HepG2 (cell line): ENCODE data around the gene COL9A3. TPM values are rescaled to one million over a fixed set of nuclear protein-coding genes. Genes with fewer than 3 reads are reported as not detected.

Experiments used
- ATAC-seq: fragments of 200-7000 bp; cut with Tn5 transposase; 3 replicates; pipeline ENCODE4 v1.9.1; 2020; ENCODE audit warnings: mild to moderate bottlenecking, moderate library complexity
- BruUV-seq: library from RNA; stranded (reverse); fragments of 400-500 nt; replicated peaks from 2 replicates; lab custom pipeline; 2021; lab: Mats Ljungman, UMichigan
- CTCF ChIA-PET: fragments of 300-600 bp; formaldehyde crosslinking; extraction: SDS; loops from one replicate; lab custom pipeline; 2021; ENCODE audit warnings: low total read pairs, inconsistent platforms, low intra/inter-chr PET ratio; lab: Yijun Ruan, JAX
- POLR2A ChIA-PET: fragments of 350-600 bp; sonication (Branson Sonifier 250); formaldehyde crosslinking; loops from one replicate; lab custom pipeline; 2020; ENCODE audit warnings: antibody characterized with exemption, inconsistent platforms; lab: Yijun Ruan, JAX
- DNase-seq: peaks from one replicate; pipeline ENCODE4 v3.0.0-alpha.2; 2015; ENCODE audit warnings: low spot score
- FAIRE-seq: peaks from 3 replicates; lab custom pipeline; 2011; peaks lifted over from hg19 to GRCh38; lab: Jason Lieb, UNC
- H2AFZ ChIP-seq: one replicate; pipeline ENCODE4 v1.6.1; 2011; ENCODE audit warnings: low read length, inconsistent platforms
- H3K27ac ChIP-seq: fragments of 300-600 bp; 3 replicates; pipeline ENCODE4 v1.8.0; 2011; ENCODE audit warnings: mixed run types, mild to moderate bottlenecking, mixed read lengths, low read length, inconsistent platforms; ENCODE audit not compliant: insufficient read depth; ENCODE audit errors: extremely low read length
- H3K27me3 ChIP-seq, 2 experiments: fragments of 200-600 bp in 1 of 2; 2 replicates in 1 of 2; 3 replicates in 1 of 2; pipeline versions ENCODE4 v1.6.0 to v1.8.0; 2011; ENCODE audit warnings: low read length in 2 of 2, mild to moderate bottlenecking in 2 of 2, moderate library complexity in 2 of 2, inconsistent platforms in 1 of 2; ENCODE audit not compliant: insufficient read depth in 2 of 2, control insufficient read depth in 1 of 2
- H3K36me3 ChIP-seq, 2 experiments: fragments of 200-600 bp in 1 of 2; replicated peaks in 1 of 2; 2 replicates in 1 of 2; 3 replicates in 1 of 2; pipeline versions ENCODE4 v1.5.1 to v1.8.0; 2011; ENCODE audit warnings: low read length in 2 of 2, inconsistent platforms in 1 of 2; ENCODE audit not compliant: insufficient read depth in 2 of 2, control insufficient read depth in 1 of 2
- H3K4me1 ChIP-seq: 2 replicates; pipeline ENCODE4 v1.5.1; 2012; ENCODE audit warnings: low read length, inconsistent platforms; ENCODE audit not compliant: insufficient read depth
- H3K4me2 ChIP-seq: 2 replicates; pipeline ENCODE4 v1.6.0; 2011; ENCODE audit warnings: low read depth, low read length, inconsistent platforms
- H3K4me3 ChIP-seq, 3 experiments: fragments of 200-600 bp in 1 of 3; sonication (generic), shearing (Covaris generic) in 1 of 3; replicated peaks in 1 of 3; 2 replicates each; pipeline ENCODE4 v1.5.1; 2011 to 2016; ENCODE audit warnings: low read length in 3 of 3, inconsistent platforms in 2 of 3, low read depth in 2 of 3, mild to moderate bottlenecking in 2 of 3, control low read depth in 1 of 3, mixed read lengths in 1 of 3; ENCODE audit not compliant: insufficient read depth in 1 of 3
- H3K79me2 ChIP-seq: one replicate; pipeline ENCODE4 v1.6.1; 2011; ENCODE audit warnings: low read length, inconsistent platforms; ENCODE audit not compliant: insufficient read depth
- H3K9ac ChIP-seq: 2 replicates; pipeline ENCODE4 v1.6.0; 2011; ENCODE audit warnings: mild to moderate bottlenecking, low read depth, low read length, inconsistent platforms; ENCODE audit not compliant: insufficient read depth
- H3K9me3 ChIP-seq: 2 replicates; pipeline ENCODE4 v1.5.1; 2012; ENCODE audit warnings: mild to moderate bottlenecking, low read length
- H4K20me1 ChIP-seq: 2 replicates; pipeline ENCODE4 v1.6.0; 2011; ENCODE audit warnings: inconsistent platforms, mild to moderate bottlenecking, low read length, moderate library complexity; ENCODE audit not compliant: insufficient read depth
- AGO2 ChIP-seq: fragments of 200-400 bp; formaldehyde crosslinking; optimal IDR thresholded peaks from 2 replicates; pipeline ENCODE3; 2017; ENCODE audit warnings: mild to moderate bottlenecking, low read depth, low read length, moderate library complexity
- DZIP1 ChIP-seq: sonication (generic); formaldehyde crosslinking; IDR thresholded peaks from 2 replicates; pipeline ENCODE4 v1.5.0; 2020; ENCODE audit warnings: mild to moderate bottlenecking, missing genetic modification reagents
- NRL ChIP-seq: sonication (generic); formaldehyde crosslinking; IDR thresholded peaks from 2 replicates; pipeline ENCODE4 v1.5.0; 2020; ENCODE audit warnings: missing genetic modification reagents, mild to moderate bottlenecking, moderate library complexity, borderline replicate concordance
- RBFOX2 ChIP-seq: fragments of 200-400 bp; formaldehyde crosslinking; IDR thresholded peaks from 2 replicates; pipeline ENCODE4 v1.6.1; 2017; ENCODE audit warnings: low read depth, mild to moderate bottlenecking, low read length
- RBM22 ChIP-seq: fragments of 200-400 bp; formaldehyde crosslinking; optimal IDR thresholded peaks from 2 replicates; pipeline ENCODE3; 2017; ENCODE audit warnings: mild to moderate bottlenecking, low read length, moderate library complexity
- ZNF83 ChIP-seq: sonication (generic); formaldehyde crosslinking; IDR thresholded peaks from 2 replicates; pipeline ENCODE4 v1.4.0; 2020; ENCODE audit warnings: missing genetic modification reagents, mild to moderate bottlenecking, borderline replicate concordance
- ZNF891 ChIP-seq: sonication (generic); formaldehyde crosslinking; IDR thresholded peaks from 2 replicates; pipeline ENCODE4 v1.5.0; 2020; ENCODE audit warnings: mild to moderate bottlenecking, missing genetic modification reagents
- ZZZ3 ChIP-seq: sonication (generic); formaldehyde crosslinking; IDR thresholded peaks from 2 replicates; pipeline ENCODE4 v1.4.0; 2020; ENCODE audit warnings: missing genetic modification reagents, mild to moderate bottlenecking, borderline replicate concordance
- WGBS: methylation state at CpG from one replicate; pipeline ENCODE4 v1.1.6; 2017; ENCODE audit warnings: low lambda C conversion rate; 5-methylcytosine and 5-hydroxymethylcytosine counted together
- in situ Hi-C: cut with HindIII; loops from 2 replicates; pipeline ENCODE4 v1.10.0; 2017; ENCODE audit warnings: low pct_unique_long_range_greater_than_20kb; ENCODE audit not compliant: extremely low pct_ligation_motif_present
- intact Hi-C: fragments of 100-400 bp; cut with micrococcal nuclease; formaldehyde crosslinking; loops from one replicate; pipeline ENCODE4 v1.10.0; 2022; ENCODE audit not compliant: unreplicated experiment
- polyA plus RNA-seq, 8 experiments: library from polyadenylated mRNA; depleted of rRNA in 3 of 8; stranded (reverse) in 7 of 8; unstranded in 1 of 8; fragments of >200 nt; fragmentation: Illumina TruSeq in 4 of 8; extraction: Trizol in 4 of 8; gene quantifications; 2 replicates each; pipeline versions ENCODE4 v1.2.1 to v1.2.3, GENCODE V29; 2011 to 2016; ENCODE audit warnings: low read depth in 4 of 8, missing spikeins in 1 of 8, mixed read lengths in 1 of 8; ENCODE audit not compliant: insufficient read depth in 1 of 8
- total RNA-seq, 5 experiments: library from RNA; depleted of rRNA; stranded (reverse); fragments of >200 nt; fragmentation: Illumina TruSeq; extraction: Trizol; gene quantifications; 2 replicates each; pipeline ENCODE4 v1.2.3, GENCODE V29; 2016; ENCODE audit warnings: low read depth in 1 of 5
- TF ChIP-seq, protein P1 (sequence below): sonication (generic); formaldehyde crosslinking; IDR thresholded peaks from 2 replicates; pipeline ENCODE4 v1.4.0; 2020; ENCODE audit warnings: missing genetic modification reagents

COL9A3 gene
- total and polyA plus RNA-seq, 2 of the 13 experiments (the other 11 are each of a cell fraction or from before 2014, with no cell fraction given) = 155 to 204 TPM

DNA sequence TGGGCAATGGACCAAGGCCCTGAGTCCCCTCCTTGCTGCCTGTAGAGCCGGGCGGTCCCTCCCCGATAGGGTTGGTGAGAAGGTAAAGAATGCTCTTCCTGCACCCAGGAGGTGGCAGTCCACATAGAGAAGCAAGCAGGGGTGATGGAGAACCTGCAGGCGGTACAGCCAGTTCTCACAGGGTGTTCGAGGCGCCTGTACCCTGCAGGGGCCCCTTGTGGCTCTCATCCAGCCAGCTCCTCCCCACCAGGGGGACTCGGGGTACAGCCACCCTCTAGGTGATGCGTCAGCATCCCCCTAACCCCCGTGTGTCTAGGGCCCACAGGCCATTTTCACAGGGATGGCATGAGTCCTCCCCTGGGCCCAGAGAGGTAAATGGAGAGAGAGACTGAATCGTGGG lies 5.1 kb upstream of the COL9A3 start (continued):
- TF ChIP-seq, protein P1, sequence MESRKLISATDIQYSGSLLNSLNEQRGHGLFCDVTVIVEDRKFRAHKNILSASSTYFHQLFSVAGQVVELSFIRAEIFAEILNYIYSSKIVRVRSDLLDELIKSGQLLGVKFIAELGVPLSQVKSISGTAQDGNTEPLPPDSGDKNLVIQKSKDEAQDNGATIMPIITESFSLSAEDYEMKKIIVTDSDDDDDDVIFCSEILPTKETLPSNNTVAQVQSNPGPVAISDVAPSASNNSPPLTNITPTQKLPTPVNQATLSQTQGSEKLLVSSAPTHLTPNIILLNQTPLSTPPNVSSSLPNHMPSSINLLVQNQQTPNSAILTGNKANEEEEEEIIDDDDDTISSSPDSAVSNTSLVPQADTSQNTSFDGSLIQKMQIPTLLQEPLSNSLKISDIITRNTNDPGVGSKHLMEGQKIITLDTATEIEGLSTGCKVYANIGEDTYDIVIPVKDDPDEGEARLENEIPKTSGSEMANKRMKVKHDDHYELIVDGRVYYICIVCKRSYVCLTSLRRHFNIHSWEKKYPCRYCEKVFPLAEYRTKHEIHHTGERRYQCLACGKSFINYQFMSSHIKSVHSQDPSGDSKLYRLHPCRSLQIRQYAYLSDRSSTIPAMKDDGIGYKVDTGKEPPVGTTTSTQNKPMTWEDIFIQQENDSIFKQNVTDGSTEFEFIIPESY (CRISPR knock-in tag) = peak; percentile 79

GRCh38 chr20:62812181-62812906 lies 4.5 kb upstream of the COL9A3 start:
- no peak overlapping the region for H3K9ac ChIP-seq
- no peak overlapping the region for H3K4me3 ChIP-seq
- TF ChIP-seq DZIP1 (CRISPR knock-in tag) (0 out of 2 replicates have a peak, but pooled peaks have one; percentile 28), RBFOX2 (peak; percentile 55), NRL (CRISPR knock-in tag) (0 out of 2 replicates have a peak, but pooled peaks have one; percentile 42), ZZZ3 (CRISPR knock-in tag) (no peak), ZNF83 (CRISPR knock-in tag) (no peak), AGO2 (peak; percentile 73), ZNF891 (CRISPR knock-in tag) (0 out of 2 replicates have a peak, but pooled peaks have one; percentile 25), RBM22 (peak; percentile 86)
- H3K79me2 ChIP-seq = peaks cover 4% of the 10 kb centered on the region
- H3K9me3 ChIP-seq = no peaks in the 10 kb centered on the region
- FAIRE-seq (no peak), DNase-seq (no peak), ATAC-seq (no peak)
- in situ Hi-C loops = no loop called here
- CTCF ChIA-PET = no interaction called here
- POLR2A ChIA-PET = interaction anchor here (1.3 to 1.4 kb wide), 2 partner anchors 10 to 18 kb away, joined by 3 to 8 read pairs; no protein-coding TSS in a partner anchor
- BruUV-seq = no TSS peak
- H4K20me1 ChIP-seq = peaks cover 8% of the 10 kb centered on the region; the same call in 1 of the 2 replicates
- no peaks in the 10 kb centered on the region for H3K27me3 ChIP-seq
- no peak overlapping the region for H3K27ac ChIP-seq
- H2AFZ ChIP-seq = no peak overlapping the region
- H3K4me1 ChIP-seq = peaks cover 29% of the 10 kb centered on the region
- peaks cover 40 to 59% of the 10 kb centered on the region in 2 experiments for H3K36me3 ChIP-seq
- H3K4me2 ChIP-seq = no peak overlapping the region
- intact Hi-C loops = no loop called here
- WGBS = 96% methylated on average over 43 of the region's 43 CpGs
